ENCODE results near the gene SKOR1. TPM values are rescaled to one million over a fixed set of nuclear protein-coding genes. Genes with fewer than 3 reads are reported as not detected.

Gene SKOR1
- total RNA-seq, 1 donor, result 0.36 TPM

DNA sequence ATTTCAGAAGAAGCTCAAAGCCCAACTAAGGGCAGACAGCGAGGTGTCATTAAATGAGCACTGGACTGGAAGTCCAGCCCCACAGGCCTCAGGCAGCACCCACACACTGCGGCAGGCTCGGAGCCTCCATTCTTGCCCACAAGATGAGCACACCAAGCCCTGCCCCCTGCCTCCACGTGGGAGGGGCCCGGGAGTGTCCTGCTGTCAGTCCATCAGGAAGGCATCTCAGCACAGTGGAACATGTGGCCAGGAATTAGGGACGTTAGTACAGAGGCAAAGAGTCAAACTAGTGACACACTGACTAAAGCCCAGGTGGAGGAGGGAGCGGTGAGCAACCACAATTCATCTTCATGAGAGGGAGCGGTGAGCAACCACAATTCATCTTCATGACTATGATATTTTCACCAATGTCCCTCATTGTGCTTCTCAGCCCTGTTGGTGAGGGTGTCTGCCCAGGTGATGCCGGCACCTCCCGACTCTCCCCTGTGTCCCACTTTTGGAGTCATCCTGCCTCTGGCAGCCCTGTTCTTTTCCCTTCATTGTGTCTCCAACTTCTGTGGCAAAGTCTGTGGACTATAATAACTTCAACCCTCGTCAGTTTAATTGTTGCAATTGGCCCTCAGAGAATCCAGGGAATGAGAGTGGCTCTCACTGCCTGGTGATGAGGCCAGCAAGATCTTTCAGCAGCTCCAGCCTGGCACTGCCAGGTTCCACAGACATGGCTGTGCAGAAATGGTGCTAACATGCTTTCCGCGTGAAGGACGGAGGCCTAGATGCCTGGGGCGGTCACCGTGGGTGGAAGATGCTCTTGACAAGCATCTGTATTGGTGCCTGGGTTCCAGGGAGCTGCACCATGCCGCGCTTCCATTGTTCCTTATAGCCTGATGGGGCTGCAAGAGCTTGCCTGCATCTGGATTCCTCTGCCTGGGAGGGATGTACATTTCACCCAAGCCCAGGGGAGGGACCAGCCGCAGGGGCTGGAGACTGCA lies 23.1 kb upstream of the SKOR1 start:
- H3K4me3 ChIP-seq (ENCODE audit: insufficient read depth, low read length), result no peak overlapping the region
- H2AFZ ChIP-seq (ENCODE audit: low read length), result no peak overlapping the region
- no peaks in the 10 kb centered on the region for H3K36me3 ChIP-seq (ENCODE audit: insufficient read depth, low read length)
- H3K27ac ChIP-seq (ENCODE audit: low read depth, low read length), result no peak overlapping the region
- no peak overlapping the region for H3K4me2 ChIP-seq (ENCODE audit: insufficient read depth, low read length)
- H3K79me2 ChIP-seq (ENCODE audit: insufficient read depth, low read length), result no peaks in the 10 kb centered on the region
- H3K9me3 ChIP-seq (ENCODE audit: low read depth, low read length), result no peaks in the 10 kb centered on the region
- H4K20me1 ChIP-seq (ENCODE audit: insufficient read depth, low read length), result no peaks in the 10 kb centered on the region
- DNase-seq (ENCODE audit: insufficient read length, low spot score, missing footprints), result no peak
- TF ChIP-seq, protein P1, sequence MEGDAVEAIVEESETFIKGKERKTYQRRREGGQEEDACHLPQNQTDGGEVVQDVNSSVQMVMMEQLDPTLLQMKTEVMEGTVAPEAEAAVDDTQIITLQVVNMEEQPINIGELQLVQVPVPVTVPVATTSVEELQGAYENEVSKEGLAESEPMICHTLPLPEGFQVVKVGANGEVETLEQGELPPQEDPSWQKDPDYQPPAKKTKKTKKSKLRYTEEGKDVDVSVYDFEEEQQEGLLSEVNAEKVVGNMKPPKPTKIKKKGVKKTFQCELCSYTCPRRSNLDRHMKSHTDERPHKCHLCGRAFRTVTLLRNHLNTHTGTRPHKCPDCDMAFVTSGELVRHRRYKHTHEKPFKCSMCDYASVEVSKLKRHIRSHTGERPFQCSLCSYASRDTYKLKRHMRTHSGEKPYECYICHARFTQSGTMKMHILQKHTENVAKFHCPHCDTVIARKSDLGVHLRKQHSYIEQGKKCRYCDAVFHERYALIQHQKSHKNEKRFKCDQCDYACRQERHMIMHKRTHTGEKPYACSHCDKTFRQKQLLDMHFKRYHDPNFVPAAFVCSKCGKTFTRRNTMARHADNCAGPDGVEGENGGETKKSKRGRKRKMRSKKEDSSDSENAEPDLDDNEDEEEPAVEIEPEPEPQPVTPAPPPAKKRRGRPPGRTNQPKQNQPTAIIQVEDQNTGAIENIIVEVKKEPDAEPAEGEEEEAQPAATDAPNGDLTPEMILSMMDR (IDR thresholded peaks at IDR 0.05; ENCODE audit: extremely low read depth, low read depth, low read length), result no peak
- H3K4me1 ChIP-seq (ENCODE audit: insufficient read depth, low read length), result no peaks in the 10 kb centered on the region
- no peaks in the 10 kb centered on the region for H3K27me3 ChIP-seq (ENCODE audit: insufficient read depth, low read length)

DNA sequence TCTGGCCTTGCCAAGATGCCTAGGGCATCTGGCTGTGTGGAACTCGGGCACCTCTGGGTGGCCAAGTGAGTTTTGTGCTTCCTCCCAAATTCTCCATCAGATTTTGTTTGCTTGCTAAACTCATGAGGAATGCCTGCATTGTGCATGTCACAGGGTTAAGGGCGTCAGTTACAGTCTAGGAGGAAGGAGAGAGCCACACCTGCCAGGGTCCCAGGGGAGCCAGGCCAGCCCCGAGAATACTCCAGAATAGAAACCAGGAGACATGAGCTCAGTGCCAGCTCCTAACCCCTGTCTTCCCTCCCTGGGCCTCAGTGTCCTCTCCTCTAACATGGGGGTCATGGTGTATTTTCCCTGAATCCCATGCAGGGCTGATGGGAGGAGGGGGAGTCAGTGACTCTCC lies 22.0 kb upstream of the SKOR1 start:
- no peak overlapping the region for H2AFZ ChIP-seq (ENCODE audit: low read length)
- no peaks in the 10 kb centered on the region for H3K36me3 ChIP-seq (ENCODE audit: insufficient read depth, low read length)
- H4K20me1 ChIP-seq (ENCODE audit: insufficient read depth, low read length), result no peaks in the 10 kb centered on the region
- no peak overlapping the region for H3K4me2 ChIP-seq (ENCODE audit: insufficient read depth, low read length)
- H3K79me2 ChIP-seq (ENCODE audit: insufficient read depth, low read length), result no peaks in the 10 kb centered on the region
- no peaks in the 10 kb centered on the region for H3K9me3 ChIP-seq (ENCODE audit: low read depth, low read length)
- H3K27ac ChIP-seq (ENCODE audit: low read depth, low read length), result no peak overlapping the region
- no peaks in the 10 kb centered on the region for H3K4me1 ChIP-seq (ENCODE audit: insufficient read depth, low read length)
- TF ChIP-seq, protein P1 (IDR thresholded peaks at IDR 0.05; ENCODE audit: extremely low read depth, low read depth, low read length), result no peak
- no peaks in the 10 kb centered on the region for H3K27me3 ChIP-seq (ENCODE audit: insufficient read depth, low read length)
- no peak for DNase-seq (ENCODE audit: insufficient read length, low spot score, missing footprints)
- no peak overlapping the region for H3K4me3 ChIP-seq (ENCODE audit: insufficient read depth, low read length)

DNA sequence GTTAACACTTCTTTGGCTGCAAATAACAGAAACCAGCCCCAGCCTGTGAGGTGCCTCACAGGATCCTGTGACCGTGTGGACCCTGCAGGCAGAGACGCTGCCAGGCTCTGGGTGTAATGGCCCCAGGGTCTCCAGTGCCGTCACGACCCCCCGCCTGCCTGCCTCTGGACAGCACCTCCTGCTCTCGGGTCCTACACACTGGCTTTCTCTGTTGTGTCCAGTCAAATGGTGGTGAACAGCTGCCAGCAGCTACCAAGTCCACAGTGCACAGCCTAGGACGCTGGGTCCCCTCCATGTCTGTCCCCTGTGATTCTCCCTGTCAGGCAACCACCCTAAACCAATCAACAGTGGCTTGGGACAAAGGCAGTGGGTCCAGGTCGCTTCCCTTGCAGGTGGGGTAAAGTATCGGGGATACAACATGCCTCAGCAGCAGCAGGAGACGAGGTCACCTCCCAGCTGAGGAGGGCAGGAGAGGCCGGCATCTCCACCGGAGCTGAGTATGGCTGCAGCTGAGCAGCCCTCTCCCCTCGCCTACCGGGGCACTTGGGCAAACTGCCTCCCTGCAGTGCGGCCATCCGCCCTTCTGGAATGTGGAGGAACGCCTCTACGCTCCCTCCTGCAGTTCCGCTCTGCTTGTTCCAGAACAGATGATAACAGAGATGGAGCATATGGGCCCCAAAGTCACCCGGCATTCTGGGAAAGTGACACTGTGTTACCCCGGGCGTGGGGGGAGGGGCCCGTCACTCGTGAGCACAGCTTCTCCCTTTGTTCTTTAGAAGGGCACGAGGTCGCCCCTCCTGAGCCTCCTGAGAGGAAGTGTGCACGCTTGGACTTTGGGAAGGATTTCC lies 21.1 kb upstream of the SKOR1 start:
- no peaks in the 10 kb centered on the region for H3K79me2 ChIP-seq (ENCODE audit: insufficient read depth, low read length)
- H3K4me3 ChIP-seq (ENCODE audit: insufficient read depth, low read length), result no peak overlapping the region
- TF ChIP-seq, protein P1 (IDR thresholded peaks at IDR 0.05; ENCODE audit: extremely low read depth, low read depth, low read length), result no peak
- H3K27me3 ChIP-seq (ENCODE audit: insufficient read depth, low read length), result no peaks in the 10 kb centered on the region
- H3K9me3 ChIP-seq (ENCODE audit: low read depth, low read length), result no peaks in the 10 kb centered on the region
- no peaks in the 10 kb centered on the region for H4K20me1 ChIP-seq (ENCODE audit: insufficient read depth, low read length)
- no peak overlapping the region for H2AFZ ChIP-seq (ENCODE audit: low read length)
- no peak overlapping the region for H3K27ac ChIP-seq (ENCODE audit: low read depth, low read length)
- no peaks in the 10 kb centered on the region for H3K4me1 ChIP-seq (ENCODE audit: insufficient read depth, low read length)
- H3K36me3 ChIP-seq (ENCODE audit: insufficient read depth, low read length), result no peaks in the 10 kb centered on the region
- H3K4me2 ChIP-seq (ENCODE audit: insufficient read depth, low read length), result no peak overlapping the region
- DNase-seq (ENCODE audit: insufficient read length, low spot score, missing footprints), result no peak
